HG03045 (cell line): ENCODE results near the gene ATP6V1A.
"Not testable (repeated sequence)": the region's sequence is repeated elsewhere in the genome, so short reads cannot be mapped to it uniquely, and the experiment has no call there.

Source experiments
- ATAC-seq: cut with Tn5 transposase; IDR thresholded peaks from one replicate; pipeline ENCODE4 v1.9.1; 2021; ENCODE audit warnings: mild to moderate bottlenecking, moderate library complexity; ENCODE audit not compliant: unreplicated experiment

The ATP6V1A gene

DNA sequence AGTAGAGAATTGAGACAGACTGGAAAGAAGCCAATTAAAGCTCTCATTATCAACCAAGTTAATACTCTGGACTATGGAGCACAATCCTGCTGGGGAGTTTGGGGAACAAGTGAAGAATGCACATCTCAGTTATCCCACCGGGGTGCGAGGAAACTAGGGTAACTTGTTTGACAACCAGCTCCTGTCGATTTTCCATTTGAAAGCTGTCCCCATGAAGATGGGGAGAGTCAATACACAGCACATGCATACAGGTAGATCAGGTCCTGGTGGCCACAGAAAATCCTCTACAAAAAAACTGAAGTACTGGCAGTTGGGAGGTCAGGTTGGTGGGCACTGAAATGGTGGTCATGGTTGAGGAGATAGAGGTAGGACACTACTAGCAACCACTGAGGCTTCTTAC, 66.0 kb downstream of the ATP6V1A start:
- no peak for ATAC-seq

DNA sequence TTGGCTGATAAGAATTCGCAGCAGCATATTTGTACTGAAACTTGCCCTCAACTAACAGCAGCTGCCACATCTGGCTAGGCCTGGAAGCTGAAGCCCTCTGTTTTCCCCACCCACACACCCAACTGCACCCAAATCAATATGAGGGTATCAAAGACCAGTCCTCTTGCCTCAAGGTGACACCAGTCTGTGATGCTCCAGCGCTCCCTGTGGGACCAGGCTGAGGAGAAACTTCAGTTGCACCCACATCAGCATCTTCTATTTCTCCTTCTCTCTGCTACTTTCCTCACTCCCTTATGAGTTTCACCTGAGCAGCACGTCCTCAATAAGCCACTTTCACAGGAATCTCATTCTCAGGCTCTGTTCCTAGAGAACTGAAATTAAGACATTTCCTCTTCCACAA, 73.0 kb downstream of the ATP6V1A start:
- ATAC-seq, result no peak

DNA sequence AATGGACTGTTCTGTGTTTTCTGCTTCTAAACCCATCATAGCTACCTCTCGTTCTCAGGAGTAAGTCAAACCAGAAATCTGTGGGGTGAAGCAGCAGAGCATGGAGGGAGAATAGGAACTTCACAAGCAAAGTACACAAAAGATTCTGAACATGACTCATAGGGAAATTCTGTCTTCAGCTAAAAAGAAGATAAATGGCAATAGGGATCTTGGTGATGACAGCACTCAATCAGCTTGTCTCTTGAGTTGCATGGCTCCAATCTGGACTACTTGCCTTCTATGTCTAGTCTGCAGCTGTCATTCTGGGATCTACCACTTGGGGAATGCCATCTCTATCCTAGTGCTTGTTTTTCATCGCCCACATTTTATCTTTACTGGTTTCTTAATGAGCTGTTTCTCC, 78.3 kb downstream of the ATP6V1A start:
- peak; percentile 73 for ATAC-seq

DNA sequence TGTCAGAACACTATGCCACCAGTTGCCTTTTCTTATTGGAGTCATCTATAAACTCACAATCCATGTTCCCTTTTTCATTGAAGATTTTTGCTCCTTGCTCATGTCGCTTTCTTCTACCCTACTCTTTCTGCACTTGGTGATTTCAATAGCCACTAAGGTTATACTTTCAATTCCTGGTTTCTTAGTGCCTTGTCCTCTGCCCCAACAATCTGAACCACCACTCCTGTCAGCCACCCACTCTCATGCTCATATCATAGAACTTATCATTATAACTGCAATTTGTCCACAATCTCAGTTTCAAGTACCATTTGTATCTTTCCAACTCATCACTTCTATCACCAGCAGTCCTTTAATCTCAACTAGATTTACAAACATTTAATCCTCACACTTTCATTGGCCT, 81.8 kb downstream of the ATP6V1A start:
- no peak for ATAC-seq

- ATAC-seq, result no peak
Observed at GRCh38 chr3:113829576-113830354, 82.9 kb downstream of the ATP6V1A start.

DNA sequence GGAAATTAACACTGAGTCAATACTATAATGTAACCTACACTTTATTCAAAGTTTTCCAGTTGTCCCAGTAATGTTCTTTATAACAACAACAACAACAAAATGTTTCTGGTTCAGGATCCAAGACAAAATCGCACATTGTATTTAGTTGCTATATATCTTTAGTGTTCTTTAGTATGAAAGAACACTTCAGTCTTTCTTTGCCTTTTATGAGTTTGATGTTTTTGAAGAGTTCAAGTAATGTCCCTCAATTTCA, 84.2 kb downstream of the ATP6V1A start:
- ATAC-seq, result no peak

GRCh38 chr3:113832477-113833164, 85.8 kb downstream of the ATP6V1A start:
- ATAC-seq, result no peak

DNA sequence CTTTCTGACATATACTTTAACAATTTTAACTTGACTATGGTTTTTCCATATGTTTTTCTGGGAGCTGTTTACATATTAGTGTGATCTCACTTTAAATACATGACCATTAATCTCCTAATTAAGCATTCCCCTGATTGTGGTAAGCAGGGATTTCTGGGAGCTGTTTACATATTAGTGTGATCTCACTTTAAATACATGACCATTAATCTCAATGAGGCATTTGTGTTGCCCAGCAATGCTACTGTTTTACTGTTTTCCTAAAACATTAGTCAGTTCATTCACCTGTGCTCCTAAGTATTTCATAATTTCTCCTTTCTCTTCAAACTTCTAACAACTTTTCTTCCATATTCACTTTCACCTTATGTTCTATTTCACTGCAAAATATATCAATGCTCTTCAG, 88.1 kb downstream of the ATP6V1A start:
- no peak for ATAC-seq

DNA sequence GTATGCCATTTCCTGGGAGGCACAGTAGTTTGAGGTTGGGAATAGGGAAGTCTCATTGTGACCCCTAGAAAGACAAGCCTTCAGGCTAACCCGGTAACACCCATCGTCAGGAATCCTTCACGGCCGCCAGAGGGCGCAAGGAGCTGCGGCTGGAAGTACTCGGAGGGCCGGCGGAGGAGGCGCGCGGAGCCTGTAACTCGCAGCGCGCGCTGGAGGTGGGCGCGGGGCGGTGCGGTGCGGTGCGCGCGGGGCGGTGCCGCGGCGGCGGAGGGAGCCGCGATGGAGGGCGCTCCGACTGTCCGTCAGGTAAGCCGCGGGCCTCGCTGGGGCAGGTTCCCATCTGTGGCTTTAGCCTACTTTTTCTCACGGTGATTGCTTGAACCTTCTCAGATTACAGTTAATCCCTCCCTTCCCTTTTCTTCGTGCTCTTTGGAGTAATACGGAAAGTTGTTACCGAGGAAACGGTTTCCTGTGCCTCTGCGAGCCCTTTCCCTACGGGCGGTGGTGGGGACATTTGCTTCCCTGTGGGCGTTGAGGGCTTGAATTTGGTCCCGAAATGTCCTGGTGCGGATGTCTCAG, 91.9 kb downstream of the ATP6V1A start, which contains the start of gene GRAMD1C:
Gene GRAMD1C, plus strand, starts transcription at position 158 of the 579 bp plus-strand sequence. Its CDS starts 122 bp downstream, at position 280.
- peak; percentile 91 for ATAC-seq

DNA sequence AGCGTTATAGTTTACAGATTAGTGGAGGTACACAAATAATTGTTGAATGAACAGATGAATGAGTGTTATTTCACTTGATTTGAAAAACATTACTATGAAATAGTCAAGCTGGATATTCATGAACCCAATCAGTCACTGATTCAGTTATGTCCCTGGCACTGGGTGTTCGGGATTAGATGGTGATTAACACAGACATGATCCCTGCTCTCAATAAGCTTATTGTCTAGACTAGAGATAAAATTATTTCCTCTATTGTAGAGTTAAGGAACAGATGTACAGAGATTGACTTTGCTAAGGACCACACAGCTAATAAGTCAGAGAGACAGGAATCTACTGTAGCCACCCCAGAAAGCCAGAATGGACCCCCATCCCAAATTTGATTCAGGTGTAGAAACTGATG, 92.7 kb downstream of the ATP6V1A start:
- ATAC-seq, result no peak

DNA sequence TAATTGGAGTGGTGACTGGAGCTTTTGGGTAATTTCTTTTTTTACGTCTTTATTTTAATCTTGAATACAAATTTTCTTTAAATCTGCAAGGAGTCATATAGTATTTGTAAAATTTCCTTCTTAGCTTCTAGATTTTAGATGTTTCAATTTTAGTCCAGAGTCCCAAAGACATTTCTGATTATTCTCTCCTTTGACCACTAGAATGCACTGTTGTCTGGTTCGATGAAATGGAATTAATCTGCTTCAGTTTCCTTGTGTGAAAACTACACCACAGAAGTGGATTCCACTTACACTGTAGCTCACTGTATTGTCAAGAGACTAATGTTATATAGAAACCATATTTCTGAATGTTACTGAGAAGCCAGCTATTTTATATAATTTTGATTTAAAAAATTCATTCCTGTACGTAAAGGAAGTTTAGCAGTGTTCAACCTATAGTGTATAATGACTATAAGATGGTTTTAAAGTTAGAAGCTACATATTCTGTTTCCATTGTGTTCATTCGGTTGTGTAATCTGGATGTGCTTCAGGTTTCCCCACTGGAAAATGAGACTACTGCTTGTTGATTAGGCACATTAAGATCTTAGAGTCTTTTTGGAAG, 97.9 kb downstream of the ATP6V1A start:
- ATAC-seq, result no peak

GRCh38 chr3:113847247-113847646, 100.4 kb downstream of the ATP6V1A start:
- ATAC-seq, result no peak

DNA sequence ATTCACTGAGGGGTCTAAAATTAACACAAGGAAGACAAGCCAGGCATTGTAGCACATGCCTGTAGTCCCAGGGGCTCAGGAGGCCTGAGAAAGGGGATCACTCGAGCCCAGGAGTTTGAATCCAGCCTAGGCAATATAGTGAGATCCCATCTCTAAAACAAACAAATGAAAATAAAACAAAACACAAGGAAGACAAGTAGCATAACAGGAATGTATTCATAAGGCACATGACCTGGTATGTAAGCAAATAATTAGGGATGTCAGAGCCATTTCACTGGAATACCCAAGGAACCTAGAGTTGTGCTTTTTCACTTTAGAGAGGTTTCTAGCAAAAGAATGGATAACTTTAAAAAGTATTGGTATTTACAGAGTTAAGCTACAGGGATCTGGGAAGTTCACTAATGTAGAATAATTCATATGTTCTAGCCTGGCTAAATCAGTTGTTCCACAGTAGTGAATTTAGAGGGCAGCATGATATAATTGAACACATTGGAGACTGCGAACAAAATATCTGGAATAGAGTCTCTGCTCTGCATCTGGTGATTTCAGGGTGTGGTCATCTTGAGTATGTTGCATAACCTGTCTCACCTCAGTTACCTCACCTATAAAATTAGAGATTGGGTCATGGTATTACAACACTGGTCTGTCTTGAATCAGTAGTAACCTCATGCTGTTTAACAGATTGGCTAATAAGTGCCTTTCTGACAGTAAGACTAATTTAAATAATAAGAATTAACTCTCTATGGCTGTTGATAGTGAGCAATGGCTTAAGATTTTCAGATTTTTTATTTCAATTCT, 101.0 kb downstream of the ATP6V1A start:
- no peak for ATAC-seq

DNA sequence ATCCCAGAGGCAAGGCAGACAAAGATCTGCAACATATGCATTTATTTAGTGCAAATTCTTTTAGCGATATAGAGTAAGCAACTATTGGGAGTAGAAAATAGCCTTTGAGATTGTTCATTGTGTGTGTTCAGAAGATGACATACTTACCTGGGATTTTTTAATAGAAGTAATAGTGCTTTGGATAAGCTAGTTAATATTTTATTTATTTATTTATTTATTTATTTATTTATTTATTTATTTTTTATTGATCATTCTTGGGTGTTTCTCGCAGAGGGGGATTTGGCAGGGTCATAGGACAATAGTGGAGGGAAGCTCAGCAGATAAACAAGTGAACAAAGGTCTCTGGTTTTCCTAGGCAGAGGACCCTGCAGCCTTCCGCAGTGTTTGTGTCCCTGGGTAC, 102.2 kb downstream of the ATP6V1A start:
- ATAC-seq, result not testable (repeated sequence)

- not testable (repeated sequence) for ATAC-seq
Observed at GRCh38 chr3:113849841-113850240, 103.0 kb downstream of the ATP6V1A start.

GRCh38 chr3:113850391-113850790, 103.6 kb downstream of the ATP6V1A start:
- not testable (repeated sequence) for ATAC-seq

DNA sequence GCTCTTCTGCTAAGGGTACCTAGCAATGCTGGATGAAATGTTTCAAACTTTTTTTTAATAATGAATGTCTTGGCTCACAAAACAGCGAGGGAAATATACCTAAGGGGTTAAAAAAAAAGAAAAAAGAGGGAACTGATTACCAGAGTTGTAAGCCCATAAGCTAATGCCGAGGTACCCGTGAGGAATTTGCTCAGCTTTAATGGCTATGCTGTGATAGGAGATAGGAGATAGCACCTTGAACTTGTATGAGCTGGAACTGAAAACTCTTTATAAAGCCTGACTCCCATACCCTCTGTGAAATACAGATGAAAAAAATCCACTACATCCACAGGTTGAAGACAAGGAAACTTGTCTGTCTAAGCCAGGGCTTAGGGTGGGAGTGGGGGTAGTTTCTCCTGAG, 105.7 kb downstream of the ATP6V1A start:
- ATAC-seq, result no peak
